SK-N-SH (cell line): ENCODE measurements around the gene BTBD9.

ENCODE experiments used
- CHD2 ChIP-seq: fragments of 150-350 bp; IDR thresholded peaks from 2 replicates; pipeline ENCODE4 v1.6.1; 2018; ENCODE audit warnings: low read length; ENCODE audit not compliant: partially characterized antibody
- CTCF ChIP-seq: fragments of 200-600 bp; sonication (generic); IDR thresholded peaks from 2 replicates; pipeline ENCODE4 v1.6.1; 2017; ENCODE audit warnings: antibody characterized with exemption, mild to moderate bottlenecking, moderate library complexity
- ELF1 ChIP-seq: IDR thresholded peaks from 2 replicates; pipeline ENCODE4 v1.4.0; 2012
- EP300 ChIP-seq, 2 experiments: IDR thresholded peaks; 2 replicates each; pipeline versions ENCODE4 v1.4.0 to v1.6.1; 2012; ENCODE audit warnings: borderline replicate concordance in 1 of 2, low read depth in 1 of 2, low read length in 1 of 2
- MXI1 ChIP-seq: IDR thresholded peaks from 2 replicates; pipeline ENCODE4 v1.6.1; 2012; ENCODE audit warnings: mild to moderate bottlenecking, low read depth, low read length, improper control_type of control experiment

GRCh38 chr6:38637756-38638155 is 2.0 kb downstream of the BTBD9 start:
- no peak for TF ChIP-seq CTCF
- no peak for TF ChIP-seq MXI1
- TF ChIP-seq EP300 (IDR thresholded peaks at IDR 0.05; ENCODE audit: borderline replicate concordance in 1 of 2, low read depth in 1 of 2, low read length in 1 of 2) = no peak
- no peak for TF ChIP-seq CHD2
- TF ChIP-seq ELF1 = no peak
